ES-I3 (cell line): ENCODE results near the gene DPYD.

ENCODE experiments used
- H3K36me3 ChIP-seq: 2 replicates; pipeline ENCODE4 v1.6.1; 2013; ENCODE audit warnings: mild to moderate bottlenecking, low read length, control low read depth, moderate library complexity; ENCODE audit not compliant: insufficient read depth
- H3K4me1 ChIP-seq: 2 replicates; pipeline ENCODE4 v1.6.1; 2013; ENCODE audit warnings: mild to moderate bottlenecking, control low read depth, low read length; ENCODE audit not compliant: insufficient read depth
- H3K9ac ChIP-seq: 2 replicates; pipeline ENCODE4 v1.6.1; 2013; ENCODE audit warnings: low read depth, mild to moderate bottlenecking, low read length, moderate library complexity
- H3K9me3 ChIP-seq: 2 replicates; pipeline ENCODE4 v1.6.1; 2013; ENCODE audit warnings: mild to moderate bottlenecking, low read length, moderate library complexity; ENCODE audit not compliant: control insufficient read depth, insufficient read depth

The DPYD gene

DNA sequence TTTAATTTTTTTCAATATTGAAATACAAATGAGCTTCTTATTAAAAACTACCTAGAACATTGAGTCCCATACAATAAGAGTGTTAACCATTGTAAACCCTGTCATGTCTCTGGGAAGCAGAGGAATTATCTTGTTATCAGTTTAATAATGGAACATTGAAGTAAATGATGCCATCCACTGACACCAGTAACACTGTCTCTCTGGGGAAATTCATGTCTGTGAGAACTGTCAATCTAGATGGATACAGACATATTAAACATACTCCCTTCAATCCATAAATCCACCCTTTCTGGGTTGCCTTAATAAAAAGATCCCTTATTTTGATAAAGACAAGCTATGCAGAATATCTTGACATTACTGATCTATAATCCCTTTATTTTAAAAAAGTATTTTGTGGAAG lies 503.2 kb downstream of the DPYD start:
- Histone ChIP-seq H3K9ac (no peak overlapping the region), H3K36me3 (no peaks in the 10 kb centered on the region), H3K9me3 (no peaks in the 10 kb centered on the region), H3K4me1 (no peaks in the 10 kb centered on the region)

GRCh38 chr1:97414682-97415312 lies 506.0 kb downstream of the DPYD start:
- Histone ChIP-seq H3K36me3 (no peaks in the 10 kb centered on the region), H3K9ac (no peak overlapping the region), H3K9me3 (no peaks in the 10 kb centered on the region), H3K4me1 (no peaks in the 10 kb centered on the region)

DNA sequence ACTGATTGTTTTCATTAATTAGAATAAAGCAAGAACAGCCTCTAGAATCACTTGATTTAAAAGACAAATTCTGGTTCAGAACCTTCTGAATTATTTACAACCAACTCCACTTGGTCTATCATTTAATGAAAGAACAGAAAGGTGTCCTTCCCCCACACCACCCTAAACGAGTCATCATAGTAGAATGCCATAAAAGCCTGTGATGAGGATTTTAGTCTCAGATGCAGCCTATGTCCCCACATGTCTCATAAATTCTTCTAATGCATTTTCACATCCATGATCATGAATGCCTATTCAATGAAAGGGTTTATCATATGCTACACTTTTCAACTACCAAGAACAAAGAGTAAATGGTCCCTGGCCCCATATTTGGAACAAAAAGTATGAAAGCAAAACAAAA lies 508.1 kb downstream of the DPYD start:
- no peaks in the 10 kb centered on the region for H3K4me1 ChIP-seq
- H3K36me3 ChIP-seq, result no peaks in the 10 kb centered on the region
- H3K9ac ChIP-seq, result no peak overlapping the region
- H3K9me3 ChIP-seq, result no peaks in the 10 kb centered on the region

GRCh38 chr1:97412166-97412565 lies 508.7 kb downstream of the DPYD start:
- no peak overlapping the region for H3K9ac ChIP-seq

DNA sequence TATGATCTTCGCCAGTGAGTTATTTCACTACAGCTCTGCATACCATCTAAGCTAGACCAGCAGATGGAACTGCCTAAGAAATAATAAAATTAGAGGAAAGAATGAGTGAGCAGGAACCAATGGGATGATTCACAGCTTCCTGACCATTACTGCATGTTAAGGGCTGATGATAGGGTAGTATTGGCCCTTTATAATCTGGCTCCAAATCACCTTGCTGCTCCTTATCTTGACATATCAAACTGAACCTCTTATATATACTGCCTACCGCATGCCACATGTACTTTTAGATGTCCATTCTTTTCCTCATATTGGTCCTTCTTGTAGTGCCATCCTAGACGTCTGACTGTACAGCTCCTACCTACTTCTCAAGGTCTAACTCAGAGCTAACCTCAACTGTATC lies 524.4 kb downstream of the DPYD start:
- no peak overlapping the region for H3K9ac ChIP-seq
- H3K36me3 ChIP-seq, result no peaks in the 10 kb centered on the region
- no peaks in the 10 kb centered on the region for H3K9me3 ChIP-seq
- H3K4me1 ChIP-seq, result no peaks in the 10 kb centered on the region

More at GRCh38 chr1:97412166-97412565, 508.7 kb downstream of the DPYD start:
- no peaks in the 10 kb centered on the region for H3K4me1 ChIP-seq
- H3K9me3 ChIP-seq, result no peaks in the 10 kb centered on the region
- no peaks in the 10 kb centered on the region for H3K36me3 ChIP-seq

DNA sequence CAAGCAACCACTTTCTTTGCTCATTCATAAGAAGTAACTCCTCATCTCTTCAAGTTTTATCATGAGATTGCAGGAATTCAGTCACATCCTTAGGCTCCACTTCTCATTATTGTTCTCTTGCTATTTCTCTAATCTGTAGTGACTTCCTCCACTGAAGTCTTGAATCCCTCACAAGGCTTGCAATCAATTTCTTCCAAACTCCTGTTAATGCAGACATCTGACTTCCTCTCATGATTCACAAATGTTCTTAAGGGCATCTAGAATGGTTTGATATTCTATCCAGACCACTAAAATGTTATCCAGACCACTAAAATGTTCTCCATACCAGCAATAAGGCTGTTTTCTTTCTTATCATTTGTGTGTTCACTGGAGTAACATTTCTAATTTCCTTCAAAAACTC lies 528.1 kb downstream of the DPYD start:
- Histone ChIP-seq H3K9me3 (no peaks in the 10 kb centered on the region), H3K9ac (no peak overlapping the region), H3K4me1 (no peaks in the 10 kb centered on the region), H3K36me3 (no peaks in the 10 kb centered on the region)

GRCh38 chr1:97385536-97386277 lies 535.1 kb downstream of the DPYD start:
- Histone ChIP-seq H3K9me3 (no peaks in the 10 kb centered on the region; the same call in 1 of the 2 replicates), H3K9ac (no peak overlapping the region), H3K4me1 (no peaks in the 10 kb centered on the region), H3K36me3 (no peaks in the 10 kb centered on the region)

- no peak overlapping the region for H3K9ac ChIP-seq
- no peaks in the 10 kb centered on the region for H3K36me3 ChIP-seq
- no peaks in the 10 kb centered on the region; the same call in 1 of the 2 replicates for H3K9me3 ChIP-seq
- H3K4me1 ChIP-seq, result no peaks in the 10 kb centered on the region
These were observed 536.4 kb downstream of the DPYD start for GRCh38 chr1:97384294-97384968.

DNA sequence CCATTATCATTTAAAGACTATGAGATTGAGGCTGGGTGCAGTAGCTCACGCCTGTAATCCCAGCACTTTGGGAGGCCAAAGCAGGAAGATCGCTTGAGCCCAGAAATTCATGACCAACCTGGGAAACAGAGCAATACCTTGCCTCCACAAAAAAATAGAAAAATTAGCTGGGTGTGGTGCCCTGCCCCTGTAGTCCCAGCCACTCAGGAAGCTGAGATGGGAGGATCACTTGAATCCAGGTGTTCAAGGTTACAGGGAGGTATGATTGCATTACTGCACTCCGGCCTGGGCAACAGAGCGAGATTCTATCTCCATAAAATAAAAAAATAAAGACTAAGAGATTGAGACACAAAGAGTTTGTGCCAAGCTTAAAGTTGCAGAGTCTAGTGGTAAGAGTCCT lies 537.0 kb downstream of the DPYD start:
- Histone ChIP-seq H3K4me1 (no peaks in the 10 kb centered on the region), H3K36me3 (no peaks in the 10 kb centered on the region), H3K9ac (no peak overlapping the region), H3K9me3 (no peaks in the 10 kb centered on the region; the same call in 1 of the 2 replicates)

DNA sequence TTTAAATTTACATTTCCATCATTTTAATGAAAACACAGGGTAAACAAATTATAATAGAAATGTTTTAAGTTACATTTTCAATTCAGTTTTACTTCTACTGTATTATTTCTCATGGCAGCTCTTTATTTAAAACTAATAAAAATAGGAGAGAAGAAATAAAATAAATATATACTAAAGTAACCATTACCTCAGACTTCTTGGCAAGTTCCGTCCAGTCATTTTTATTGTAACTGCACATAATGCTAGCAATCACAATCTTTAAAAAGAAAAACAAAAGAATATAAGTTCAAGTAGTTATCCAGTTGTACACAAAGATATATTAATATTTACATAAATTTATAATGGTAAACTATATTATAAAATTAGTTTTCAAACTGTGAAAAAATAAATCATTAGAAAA lies 538.6 kb downstream of the DPYD start:
- H3K9ac ChIP-seq, result no peak overlapping the region
- no peaks in the 10 kb centered on the region for H3K36me3 ChIP-seq
- no peaks in the 10 kb centered on the region for H3K4me1 ChIP-seq
- H3K9me3 ChIP-seq, result no peaks in the 10 kb centered on the region; the same call in 1 of the 2 replicates

DNA sequence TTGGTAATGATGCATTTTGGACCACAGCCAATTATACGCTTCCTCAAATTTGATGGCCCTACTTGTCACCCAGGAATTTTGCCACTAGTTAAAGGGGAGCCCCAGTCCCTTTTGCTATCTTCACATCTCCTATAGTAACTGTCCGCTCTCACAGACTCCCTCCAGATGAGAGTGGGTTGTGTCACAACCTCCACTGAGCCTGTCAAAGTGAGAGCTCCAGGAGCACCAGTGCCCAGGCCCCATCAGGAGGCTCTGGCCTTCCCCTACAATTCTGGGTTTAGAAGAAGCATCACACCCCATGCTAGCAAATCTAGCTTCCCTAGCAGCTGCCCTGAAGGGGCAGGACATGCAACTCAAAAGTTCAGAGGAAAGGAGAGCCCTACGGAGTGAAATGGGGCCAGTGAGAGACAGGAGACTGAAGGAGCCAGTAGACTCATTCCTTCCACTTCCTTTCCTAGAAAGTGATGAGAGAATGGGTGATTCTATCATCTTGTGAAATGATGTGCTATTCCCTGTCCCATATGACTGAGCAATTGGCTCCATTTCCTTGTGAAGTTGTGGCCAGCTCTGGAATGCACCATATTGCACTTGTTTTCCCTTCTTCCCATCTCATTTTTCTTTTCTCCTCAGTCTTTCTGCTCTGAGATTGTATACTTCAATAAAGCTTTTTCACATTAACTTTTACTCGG lies 541.3 kb downstream of the DPYD start:
- Histone ChIP-seq H3K4me1 (no peaks in the 10 kb centered on the region), H3K36me3 (no peaks in the 10 kb centered on the region), H3K9me3 (no peaks in the 10 kb centered on the region), H3K9ac (no peak overlapping the region)

- H3K9ac ChIP-seq, result no peak overlapping the region
These were observed 542.2 kb downstream of the DPYD start for GRCh38 chr1:97378596-97378995.

GRCh38 chr1:97377432-97378034 lies 543.3 kb downstream of the DPYD start:
- H3K4me1 ChIP-seq, result no peaks in the 10 kb centered on the region

More at GRCh38 chr1:97378596-97378995, 542.2 kb downstream of the DPYD start:
- Histone ChIP-seq H3K9me3 (no peaks in the 10 kb centered on the region), H3K36me3 (no peaks in the 10 kb centered on the region), H3K4me1 (no peaks in the 10 kb centered on the region)

DNA sequence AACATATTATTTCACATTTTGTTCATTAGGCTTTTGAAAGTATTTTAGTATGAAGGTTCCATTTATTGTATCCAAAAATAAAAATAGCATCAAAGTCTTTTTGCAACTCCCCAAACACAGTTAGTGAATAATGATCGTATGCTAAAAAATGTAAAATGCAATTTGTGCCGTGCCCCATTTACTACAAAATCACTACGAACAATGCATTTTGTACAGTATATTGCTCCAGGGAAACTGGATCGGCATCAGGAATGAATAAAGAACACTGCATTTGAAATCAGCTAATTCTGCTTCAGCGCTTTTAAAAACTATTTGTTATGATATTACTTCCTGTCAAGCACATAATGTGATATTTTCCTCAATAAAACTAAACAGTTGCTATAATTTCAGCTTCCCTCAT lies 547.8 kb downstream of the DPYD start:
- Histone ChIP-seq H3K36me3 (no peaks in the 10 kb centered on the region), H3K9ac (no peak overlapping the region), H3K4me1 (peaks cover under 1% of the 10 kb centered on the region; the same call in 1 of the 2 replicates)

More at GRCh38 chr1:97377432-97378034, 543.3 kb downstream of the DPYD start:
- Histone ChIP-seq H3K36me3 (no peaks in the 10 kb centered on the region), H3K9ac (no peak overlapping the region), H3K9me3 (no peaks in the 10 kb centered on the region)

More for the DNA sequence above, 547.8 kb downstream of the DPYD start:
- no peaks in the 10 kb centered on the region for H3K9me3 ChIP-seq
